T-cell (primary cell): ENCODE results near the gene RHEB. TPM values are rescaled to one million over a fixed set of nuclear protein-coding genes. Genes with fewer than 3 reads are reported as not detected.
"Not testable (repeated sequence)": the region's sequence is repeated elsewhere in the genome, so short reads cannot be mapped to it uniquely, and the experiment has no call there.

Source experiments
- ATAC-seq, 4 experiments: fragments of 200-7000 bp in 3 of 4; fragments of 150-1000 bp in 1 of 4; cut with Tn5 transposase; replicated peaks in 1 of 4; 1 replicate in 3 of 4; 2 replicates in 1 of 4; pipeline ENCODE4 v1.10.0; 2021; ENCODE audit warnings: moderate library complexity in 3 of 4, mild to moderate bottlenecking in 2 of 4, moderate number of reproducible peaks in 1 of 4
- CTCF ChIA-PET, 2 donors: fragments of 300-600 bp; sonication (Branson Sonifier 250); formaldehyde crosslinking; loops; one replicate each; lab custom pipeline; 2022; ENCODE audit warnings: antibody characterized with exemption in 2 of 2; lab: Charles Lee
- POLR2A ChIA-PET, 2 donors: fragments of 300-600 bp; sonication (Branson Sonifier 250); formaldehyde crosslinking; loops; one replicate each; lab custom pipeline; 2022; ENCODE audit warnings: antibody characterized with exemption in 2 of 2; lab: Charles Lee
- DNase-seq, 35 experiments: peaks; one replicate each; pipeline versions ENCODE4 v3.0.0 to v3.0.0-alpha.2; 2013 to 2023
- H3K27ac ChIP-seq: one replicate; pipeline ENCODE4 v1.5.1; 2013; ENCODE audit warnings: low read length
- H3K27me3 ChIP-seq, 2 experiments: replicated peaks in 1 of 2; 1 replicate in 1 of 2; 2 replicates in 1 of 2; pipeline versions ENCODE4 v1.6.1 to v1.7.0; 2013; ENCODE audit warnings: low read length in 1 of 2, mixed read lengths in 1 of 2; ENCODE audit not compliant: control insufficient read depth in 2 of 2, insufficient read depth in 2 of 2; ENCODE audit errors: extremely low read depth in 1 of 2
- H3K36me3 ChIP-seq, 2 donors: 1 replicate in 1 of 2; 2 replicates in 1 of 2; pipeline versions ENCODE4 v1.6.1 to v1.7.0; 2013; ENCODE audit warnings: low read length in 1 of 2; ENCODE audit not compliant: control insufficient read depth in 2 of 2, insufficient read depth in 1 of 2; ENCODE audit errors: extremely low read depth in 1 of 2
- H3K4me1 ChIP-seq, 2 experiments: 1 replicate in 1 of 2; 2 replicates in 1 of 2; pipeline versions ENCODE4 v1.6.1 to v1.7.0; 2013; ENCODE audit warnings: low read length in 2 of 2, mixed read lengths in 1 of 2; ENCODE audit not compliant: insufficient read depth in 2 of 2, control insufficient read depth in 1 of 2; ENCODE audit errors: extremely low read depth in 1 of 2
- H3K4me3 ChIP-seq, 2 donors: 1 replicate in 1 of 2; 2 replicates in 1 of 2; pipeline versions ENCODE4 v1.5.1 to v1.7.0; 2013; ENCODE audit warnings: mild to moderate bottlenecking in 2 of 2, low read length in 1 of 2, moderate library complexity in 1 of 2; ENCODE audit not compliant: control insufficient read depth in 1 of 2; ENCODE audit errors: extremely low read depth in 1 of 2
- H3K9me3 ChIP-seq: 2 replicates; pipeline ENCODE4 v1.7.0; 2013
- H3K27ac Mint-ChIP-seq, 2 donors: one replicate each; pipeline ENCODE4 v1.8.0; 2020 to 2021; ENCODE audit warnings: mild to moderate bottlenecking in 2 of 2, mixed read lengths in 2 of 2
- H3K27me3 Mint-ChIP-seq, 2 donors: one replicate each; pipeline ENCODE4 v1.8.0; 2021 to 2022; ENCODE audit warnings: mixed read lengths in 2 of 2
- H3K36me3 Mint-ChIP-seq: one replicate; pipeline ENCODE4 v1.8.0; 2021; ENCODE audit warnings: mixed read lengths
- H3K4me1 Mint-ChIP-seq, 3 donors: one replicate each; pipeline ENCODE4 v1.8.0; 2020 to 2022; ENCODE audit warnings: mixed read lengths in 3 of 3, mild to moderate bottlenecking in 1 of 3
- H3K4me3 Mint-ChIP-seq, 3 donors: one replicate each; pipeline ENCODE4 v1.8.0; 2020 to 2022; ENCODE audit warnings: mild to moderate bottlenecking in 3 of 3, mixed read lengths in 3 of 3, moderate library complexity in 3 of 3
- H3K9me3 Mint-ChIP-seq, 3 donors: one replicate each; pipeline ENCODE4 v1.8.0; 2020 to 2022; ENCODE audit warnings: mixed read lengths in 3 of 3
- WGBS: methylation state at CpG from one replicate; pipeline ENCODE4 v1.1.5; 2013; ENCODE audit warnings: missing lambda C conversion rate; ENCODE audit not compliant: insufficient coverage; 5-methylcytosine and 5-hydroxymethylcytosine counted together
- total RNA-seq, 35 experiments: library from RNA in 6 of 35; stranded (reverse) in 6 of 35; fragments of 120-200 nt in 1 of 35; gene quantifications; one replicate each; pipeline versions ENCODE4 v1.2.1 to v1.2.4 and lab custom pipeline; 2013 to 2026

The RHEB gene
- total RNA-seq, 5 donors from 2014 or later (not counting 1 experiment from before 2014, with no cell fraction given) = 35.8 to 46.0 (median 41.6) TPM

GRCh38 chr7:151537818-151538561 lies 18.3 kb upstream of the RHEB start:
- H3K27ac Mint-ChIP-seq = no peak overlapping the region
- peaks cover 8 to 20% of the 10 kb centered on the region in 2 donors for H3K27me3 Mint-ChIP-seq

DNA sequence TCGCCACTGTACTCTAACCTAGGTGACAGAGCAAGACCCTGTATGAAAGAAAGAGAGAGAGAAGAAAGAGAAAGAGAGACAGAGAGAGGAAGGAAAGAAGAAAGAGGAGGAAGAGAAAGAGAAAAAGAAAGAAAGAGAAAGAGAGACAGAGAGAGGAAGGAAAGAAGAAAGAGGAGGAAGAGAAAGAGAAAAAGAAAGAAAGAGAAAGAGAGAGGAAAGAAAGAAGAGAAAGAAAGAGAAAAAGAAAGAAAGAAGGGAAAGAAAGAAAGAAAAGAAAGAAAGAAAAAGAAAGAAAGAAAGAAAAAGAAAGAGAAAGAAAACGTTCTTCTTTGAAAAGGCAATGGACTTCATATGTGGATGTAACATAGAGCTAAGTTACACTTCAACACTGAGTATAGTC lies 16.5 kb upstream of the RHEB start:
- H3K4me3 ChIP-seq, H3K4me1 ChIP-seq, ATAC-seq, DNase-seq, H3K27me3 Mint-ChIP-seq, POLR2A ChIA-PET, H3K36me3 Mint-ChIP-seq, H3K27ac ChIP-seq, H3K9me3 Mint-ChIP-seq, H3K27me3 ChIP-seq, H3K36me3 ChIP-seq, CTCF ChIA-PET, H3K9me3 ChIP-seq, H3K4me3 Mint-ChIP-seq, H3K27ac Mint-ChIP-seq: not testable (repeated sequence)
- peaks cover 11 to 26% (median 12%) of the 10 kb centered on the region in 3 donors for H3K4me1 Mint-ChIP-seq
- WGBS = no CpG with 5 or more reads among the region's 2 CpGs

More at GRCh38 chr7:151537818-151538561, 18.3 kb upstream of the RHEB start:
- Mint-ChIP-seq H3K36me3 (no peaks in the 10 kb centered on the region), H3K4me3 (no peak overlapping the region), H3K4me1 (peaks cover 11 to 26% (median 12%) of the 10 kb centered on the region in 3 donors), H3K9me3 (no peaks in the 10 kb centered on the region)
- peaks cover 0 to 18% of the 10 kb centered on the region in 2 experiments for H3K27me3 ChIP-seq
- ChIA-PET CTCF (interaction anchor here in 1 of 2 donors (0.6 kb wide), 1 partner anchor 181 kb away, joined by 3 read pairs; no protein-coding TSS in a partner anchor), POLR2A (interaction anchor here in 1 of 2 donors (0.6 kb wide), 1 partner anchor 47 kb away, joined by 3 read pairs; no protein-coding TSS in a partner anchor)
- ATAC-seq = peak in 2 of 4 experiments; percentile 29 to 66
- WGBS = 20% methylated on average over 5 of the region's 8 CpGs
- no peak overlapping the region for H3K27ac ChIP-seq
- H3K4me3 ChIP-seq = no peak overlapping the region
- no peaks in the 10 kb centered on the region for H3K36me3 ChIP-seq
- no peak for DNase-seq
- no peaks in the 10 kb centered on the region for H3K9me3 ChIP-seq
- no peaks in the 10 kb centered on the region for H3K4me1 ChIP-seq

- Mint-ChIP-seq H3K4me3 (no peak overlapping the region), H3K27ac (peak overlapping the region in 1 of 2 donors; percentile 65), H3K36me3 (peaks cover 11% of the 10 kb centered on the region), H3K9me3 (peaks cover 11 to 22% (median 14%) of the 10 kb centered on the region in 3 donors), H3K4me1 (no peaks in the 10 kb centered on the region), H3K27me3 (peaks cover 5% of the 10 kb centered on the region in 2 donors)
- no peak for ATAC-seq
- no peaks in the 10 kb centered on the region for H3K9me3 ChIP-seq
- POLR2A ChIA-PET = interaction anchor here in 1 of 2 donors (0.5 kb wide), 1 partner anchor 45 kb away, joined by 5 read pairs; no protein-coding TSS in a partner anchor
- CTCF ChIA-PET = no interaction called here
- peaks cover 0 to 3% of the 10 kb centered on the region in 2 experiments for H3K27me3 ChIP-seq
- no peaks in the 10 kb centered on the region for H3K4me1 ChIP-seq
- H3K36me3 ChIP-seq = no peaks in the 10 kb centered on the region
- no peak for DNase-seq
- H3K4me3 ChIP-seq = no peak overlapping the region
- H3K27ac ChIP-seq = no peak overlapping the region
Measured at GRCh38 chr7:151529842-151530241, 10.1 kb upstream of the RHEB start.

DNA sequence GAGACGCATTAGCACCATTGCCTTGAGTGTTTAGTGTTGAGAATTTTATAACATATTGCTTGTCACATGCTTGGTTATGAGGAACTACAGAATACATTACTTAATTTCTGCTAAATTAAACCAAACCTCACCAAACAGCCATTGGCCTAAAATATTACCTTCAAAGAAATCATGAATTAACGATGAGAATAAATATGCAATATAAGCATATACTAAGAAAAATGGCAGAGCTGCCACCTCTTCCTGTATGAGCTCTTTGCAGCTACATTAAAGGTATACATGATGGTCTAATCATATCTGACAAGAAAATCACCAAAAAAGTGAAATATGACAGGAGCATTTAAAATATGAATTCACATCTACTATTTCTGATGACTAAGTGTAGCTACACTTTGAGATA lies 5.2 kb upstream of the RHEB start:
- ATAC-seq (no peak), DNase-seq (no peak)
- H3K27me3 Mint-ChIP-seq = peaks cover 0 to 5% of the 10 kb centered on the region in 2 donors
- no peak overlapping the region for H3K4me3 Mint-ChIP-seq
- peaks cover 3% of the 10 kb centered on the region for H3K36me3 Mint-ChIP-seq
- H3K36me3 ChIP-seq = no peaks in the 10 kb centered on the region
- peaks cover 0 to 9% of the 10 kb centered on the region in 2 experiments for H3K4me1 ChIP-seq
- H3K9me3 Mint-ChIP-seq = peaks cover 0 to 6% (median 2%) of the 10 kb centered on the region in 3 donors
- CTCF ChIA-PET = interaction anchor here (0.6 to 0.8 kb wide), 2 partner anchors 14 to 191 kb away, joined by 3 to 5 read pairs; no protein-coding TSS in a partner anchor
- no peak overlapping the region for H3K27ac ChIP-seq
- no peak overlapping the region for H3K27ac Mint-ChIP-seq
- peaks cover 0 to 7% of the 10 kb centered on the region in 2 experiments for H3K27me3 ChIP-seq
- H3K9me3 ChIP-seq = no peaks in the 10 kb centered on the region
- H3K4me3 ChIP-seq = no peak overlapping the region
- no CpG with 5 or more reads among the region's 2 CpGs for WGBS
- POLR2A ChIA-PET = no interaction called here
- H3K4me1 Mint-ChIP-seq = peaks cover 0 to 3% (median 3%) of the 10 kb centered on the region in 3 donors

DNA sequence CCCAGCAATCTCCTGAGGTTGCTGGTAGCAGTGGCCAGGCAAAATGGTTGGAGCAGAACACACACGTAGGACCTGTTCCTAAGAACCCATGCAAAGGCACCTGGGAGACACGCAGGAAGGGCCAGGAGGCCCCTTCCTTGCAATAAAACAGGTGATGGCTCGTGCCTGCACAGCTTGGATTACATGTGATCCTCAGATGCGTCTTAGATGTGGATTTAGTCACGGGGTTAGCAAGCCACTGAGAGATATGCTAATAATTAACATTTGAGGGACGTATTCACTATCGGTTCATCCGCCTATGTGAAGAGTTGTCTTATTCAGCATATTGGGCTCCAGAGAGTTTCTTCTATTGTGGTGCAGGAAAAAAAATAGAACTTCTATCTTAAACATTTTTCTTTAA lies 4.6 kb upstream of the RHEB start:
- no peaks in the 10 kb centered on the region for H3K36me3 ChIP-seq
- H3K27me3 ChIP-seq = peaks cover 0 to 7% of the 10 kb centered on the region in 2 experiments
- peaks cover 3% of the 10 kb centered on the region for H3K36me3 Mint-ChIP-seq
- H3K4me3 Mint-ChIP-seq = no peak overlapping the region
- POLR2A ChIA-PET = no interaction called here
- no peaks in the 10 kb centered on the region for H3K9me3 ChIP-seq
- H3K27me3 Mint-ChIP-seq = peaks cover 0 to 5% of the 10 kb centered on the region in 2 donors
- no peak overlapping the region for H3K27ac ChIP-seq
- 92% methylated on average over 4 of the region's 8 CpGs for WGBS
- H3K27ac Mint-ChIP-seq = no peak overlapping the region
- ATAC-seq (no peak), DNase-seq (no peak)
- H3K4me1 ChIP-seq = peaks cover 0 to 9% of the 10 kb centered on the region in 2 experiments
- CTCF ChIA-PET = interaction anchor here in 1 of 2 donors (0.8 kb wide), 1 partner anchor 15 kb away, joined by 3 read pairs; no protein-coding TSS in a partner anchor
- H3K4me1 Mint-ChIP-seq = peaks cover 0 to 3% (median 3%) of the 10 kb centered on the region in 3 donors
- no peak overlapping the region for H3K4me3 ChIP-seq
- H3K9me3 Mint-ChIP-seq = peaks cover 0 to 3% (median 0%) of the 10 kb centered on the region in 3 donors

DNA sequence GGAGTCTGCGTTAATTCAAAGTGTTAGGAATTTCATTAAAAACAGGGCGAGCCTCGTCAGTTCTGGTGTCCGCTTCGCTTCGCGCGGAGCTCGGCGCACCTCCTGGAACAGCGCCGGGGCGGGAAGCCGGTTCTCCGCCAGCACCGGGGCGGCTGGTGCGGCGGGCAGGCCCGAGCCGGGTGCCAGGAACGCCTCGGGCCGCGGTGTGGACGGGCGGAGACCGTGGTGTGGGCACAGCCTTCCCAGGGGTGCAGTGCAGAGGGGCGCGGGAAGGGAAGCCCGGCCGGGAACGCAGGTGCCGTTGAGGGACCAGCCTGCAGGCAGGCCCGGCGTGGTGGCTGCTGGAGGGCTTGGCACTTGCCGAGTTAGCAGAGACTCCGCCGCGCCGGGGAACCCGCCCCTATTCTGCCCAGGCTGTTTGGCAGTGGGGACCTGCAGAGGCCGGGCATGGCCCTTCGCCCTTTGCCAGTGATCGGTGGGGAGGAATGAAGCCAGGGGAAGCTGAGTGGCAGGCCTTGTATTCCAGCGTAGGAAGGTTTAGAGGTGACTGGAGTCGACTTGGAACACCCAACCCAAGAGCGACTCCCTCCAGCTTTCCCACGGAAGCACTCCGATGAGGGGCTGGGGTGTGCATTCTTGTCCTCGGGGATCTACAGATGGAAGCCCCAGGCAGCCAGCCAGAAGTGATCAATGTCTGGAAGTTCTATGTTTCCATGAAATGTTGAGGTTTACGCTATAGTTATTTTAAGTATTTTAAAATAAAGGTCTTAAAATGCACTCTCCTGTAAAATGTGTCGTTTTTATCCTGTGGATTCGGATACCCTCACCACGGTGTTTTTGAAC lies 945 bp upstream of the RHEB start:
- Mint-ChIP-seq H3K9me3 (no peaks in the 10 kb centered on the region), H3K27ac (peak overlapping the region; percentile 97), H3K4me1 (peaks cover 30% of the 10 kb centered on the region in 3 donors), H3K4me3 (peak overlapping the region; percentile 80 to 94 (median 86)), H3K27me3 (no peaks in the 10 kb centered on the region), H3K36me3 (no peaks in the 10 kb centered on the region)
- peak overlapping the region; percentile 56 to 64 for H3K4me3 ChIP-seq
- ChIA-PET POLR2A (interaction anchor here (0.6 to 1.3 kb wide), 4 partner anchors 16 to 748 kb away, joined by 3 to 6 read pairs (median 5); no protein-coding TSS in a partner anchor), CTCF (interaction anchor here in 1 of 2 donors (1.1 kb wide), 1 partner anchor 111 kb away, joined by 5 read pairs; no protein-coding TSS in a partner anchor)
- no peak for ATAC-seq
- WGBS = 6% methylated on average over 47 of the region's 55 CpGs
- peaks cover 0 to 4% of the 10 kb centered on the region in 2 experiments for H3K27me3 ChIP-seq
- H3K9me3 ChIP-seq = no peaks in the 10 kb centered on the region
- DNase-seq = peak in 34 of 35 experiments; percentile 8 to 46 (median 22)
- no peaks in the 10 kb centered on the region for H3K36me3 ChIP-seq
- H3K4me1 ChIP-seq = peaks cover 16 to 35% of the 10 kb centered on the region in 2 experiments
- H3K27ac ChIP-seq = peak overlapping the region; percentile 68
